H1 (cell line): ENCODE results near the gene DVL2. TPM values are rescaled to one million over a fixed set of nuclear protein-coding genes. Genes with fewer than 3 reads are reported as not detected.

Experiments used
- BRCA1 ChIP-seq: IDR thresholded peaks from 2 replicates; pipeline ENCODE4 v1.6.1; 2012; ENCODE audit warnings: low read depth, low read length, improper control_type of control experiment
- EP300 ChIP-seq, 2 experiments: IDR thresholded peaks; 1 replicate in 1 of 2; 2 replicates in 1 of 2; pipeline ENCODE4 v1.6.1; 2011 to 2012; ENCODE audit warnings: low read depth in 2 of 2, low read length in 2 of 2, mild to moderate bottlenecking in 2 of 2, borderline replicate concordance in 1 of 2, inconsistent platforms in 1 of 2, moderate library complexity in 1 of 2
- polyA plus RNA-seq, 7 experiments: library from polyadenylated mRNA; depleted of rRNA in 3 of 7; stranded (reverse) in 5 of 7; unstranded in 2 of 7; fragments of >200 nt in 5 of 7; fragments of 200-250 nt in 2 of 7; gene quantifications; 1 replicate in 5 of 7; 2 replicates in 1 of 7; 4 replicates in 1 of 7; pipeline versions ENCODE4 v1.2.1 to v1.2.3, GENCODE V29; 2011 to 2013; ENCODE audit warnings: missing spikeins in 2 of 7, mixed read lengths in 2 of 7
- total RNA-seq: library from RNA; stranded (reverse); fragmentation: NEBNext Ultra II Directional; extraction: Animal tissue kit (Norgen Biotek cat#: 25700); gene quantifications from 2 replicates; pipeline ENCODE4 v1.2.1, GENCODE V29; 2021

Gene DVL2
- total and polyA plus RNA-seq, 2 of the 8 experiments (the other 6 are each of a cell fraction or from before 2014, with no cell fraction given) = 19.0 to 59.6 TPM

GRCh38 chr17:7234083-7234951 is at the start of gene DVL2 (continued):
- TF ChIP-seq EP300 (IDR thresholded peaks at IDR 0.05; ENCODE audit: borderline replicate concordance in 1 of 2, low read depth in 2 of 2, low read length in 2 of 2) (0 out of 3 replicates have a peak, but pooled peaks of 1 of the 2 experiments have one; percentile 61), BRCA1 (no peak)
